K562 (cell line): Measurements from ENCODE around the gene KHDC3L.

Experiments
- ATF7 ChIP-seq: fragments of 450-650 bp; IDR thresholded peaks from 2 replicates; pipeline ENCODE4 v1.7.1; 2014; ENCODE audit warnings: mild to moderate bottlenecking, moderate library complexity
- BMI1 ChIP-seq: fragments of 150-350 bp; IDR thresholded peaks from 2 replicates; pipeline ENCODE4 v1.6.1; 2014; ENCODE audit warnings: low read length
- EGR1 ChIP-seq: fragments of 450-650 bp; conservative IDR thresholded peaks from 2 replicates; pipeline ENCODE4 v1.6.1; 2017; ENCODE audit warnings: mild to moderate bottlenecking
- EP300 ChIP-seq: IDR thresholded peaks from 2 replicates; pipeline ENCODE4 v1.6.1; 2012; ENCODE audit warnings: low read length, improper control_type of control experiment
- ESRRA ChIP-seq: fragments of 450-650 bp; IDR thresholded peaks from 2 replicates; pipeline ENCODE4 v1.6.1; 2014; ENCODE audit warnings: low read depth, mild to moderate bottlenecking, moderate library complexity, borderline replicate concordance
- KLF16 ChIP-seq: IDR thresholded peaks from 2 replicates; pipeline ENCODE4 v1.6.1; 2016; ENCODE audit warnings: antibody characterized with exemption
- RFX7 ChIP-seq: fragments of 250-450 bp; sonication (Bioruptor Pico); IDR thresholded peaks from 2 replicates; pipeline ENCODE4 v1.5.1; 2021; ENCODE audit warnings: mild to moderate bottlenecking
- SP1 ChIP-seq: sonication (generic); formaldehyde crosslinking; IDR thresholded peaks from 2 replicates; pipeline ENCODE4 v1.8.1; 2022; ENCODE audit warnings: mild to moderate bottlenecking, missing genetic modification reagents
- ZZZ3 ChIP-seq: fragments of 450-650 bp; IDR thresholded peaks from 2 replicates; pipeline ENCODE4 v1.6.1; 2016; ENCODE audit warnings: antibody characterized with exemption, mild to moderate bottlenecking, moderate library complexity
- TF ChIP-seq, protein P1 (sequence below): sonication (generic); formaldehyde crosslinking; IDR thresholded peaks from 2 replicates; pipeline ENCODE4 v1.8.0; 2022; ENCODE audit warnings: mild to moderate bottlenecking, missing genetic modification reagents
- TF ChIP-seq, protein P2 (sequence below): sonication (generic); formaldehyde crosslinking; IDR thresholded peaks from 2 replicates; pipeline ENCODE4 v1.8.1; 2023; ENCODE audit warnings: mild to moderate bottlenecking, missing genetic modification reagents
- TF ChIP-seq, protein P3 (sequence below), 3 experiments: IDR thresholded peaks in 2 of 3; conservative IDR thresholded peaks in 1 of 3; 2 replicates each; pipeline ENCODE4 v1.5.1; 2011 to 2012; ENCODE audit warnings: low read length in 3 of 3, mild to moderate bottlenecking in 3 of 3, control low read depth in 2 of 3, improper control_type of control experiment in 1 of 3, inconsistent platforms in 1 of 3, low read depth in 1 of 3, mixed read lengths in 1 of 3, moderate library complexity in 1 of 3; ENCODE audit not compliant: insufficient read depth in 2 of 3

DNA sequence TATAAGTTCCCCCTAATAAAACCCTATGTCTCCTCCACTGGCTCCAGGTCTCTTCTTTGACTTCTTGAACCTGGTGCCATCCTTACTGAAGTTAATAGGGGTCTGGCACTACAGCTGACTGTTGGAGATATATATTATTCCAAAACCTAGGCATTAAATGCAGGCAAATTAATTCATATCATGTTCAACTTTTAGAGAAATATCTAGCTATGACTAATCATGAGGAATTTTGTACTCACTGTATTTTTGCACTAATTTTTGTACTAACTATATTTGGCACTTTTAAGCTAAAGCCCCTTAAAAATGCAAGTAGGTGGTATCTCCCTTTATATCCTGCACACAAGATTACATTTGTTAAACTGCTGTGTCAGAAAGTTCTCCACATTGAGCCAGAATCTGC lies 19.3 kb upstream of the KHDC3L start:
- TF ChIP-seq, protein P1, sequence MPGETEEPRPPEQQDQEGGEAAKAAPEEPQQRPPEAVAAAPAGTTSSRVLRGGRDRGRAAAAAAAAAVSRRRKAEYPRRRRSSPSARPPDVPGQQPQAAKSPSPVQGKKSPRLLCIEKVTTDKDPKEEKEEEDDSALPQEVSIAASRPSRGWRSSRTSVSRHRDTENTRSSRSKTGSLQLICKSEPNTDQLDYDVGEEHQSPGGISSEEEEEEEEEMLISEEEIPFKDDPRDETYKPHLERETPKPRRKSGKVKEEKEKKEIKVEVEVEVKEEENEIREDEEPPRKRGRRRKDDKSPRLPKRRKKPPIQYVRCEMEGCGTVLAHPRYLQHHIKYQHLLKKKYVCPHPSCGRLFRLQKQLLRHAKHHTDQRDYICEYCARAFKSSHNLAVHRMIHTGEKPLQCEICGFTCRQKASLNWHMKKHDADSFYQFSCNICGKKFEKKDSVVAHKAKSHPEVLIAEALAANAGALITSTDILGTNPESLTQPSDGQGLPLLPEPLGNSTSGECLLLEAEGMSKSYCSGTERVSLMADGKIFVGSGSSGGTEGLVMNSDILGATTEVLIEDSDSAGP (CRISPR knock-in tag) = no peak
- TF ChIP-seq BMI1 (no peak), KLF16 (no peak), EGR1 (no peak), RFX7 (no peak), ZZZ3 (no peak), SP1 (CRISPR knock-in tag) (no peak), ATF7 (no peak), ESRRA (no peak), EP300 (no peak)
- TF ChIP-seq, protein P2, sequence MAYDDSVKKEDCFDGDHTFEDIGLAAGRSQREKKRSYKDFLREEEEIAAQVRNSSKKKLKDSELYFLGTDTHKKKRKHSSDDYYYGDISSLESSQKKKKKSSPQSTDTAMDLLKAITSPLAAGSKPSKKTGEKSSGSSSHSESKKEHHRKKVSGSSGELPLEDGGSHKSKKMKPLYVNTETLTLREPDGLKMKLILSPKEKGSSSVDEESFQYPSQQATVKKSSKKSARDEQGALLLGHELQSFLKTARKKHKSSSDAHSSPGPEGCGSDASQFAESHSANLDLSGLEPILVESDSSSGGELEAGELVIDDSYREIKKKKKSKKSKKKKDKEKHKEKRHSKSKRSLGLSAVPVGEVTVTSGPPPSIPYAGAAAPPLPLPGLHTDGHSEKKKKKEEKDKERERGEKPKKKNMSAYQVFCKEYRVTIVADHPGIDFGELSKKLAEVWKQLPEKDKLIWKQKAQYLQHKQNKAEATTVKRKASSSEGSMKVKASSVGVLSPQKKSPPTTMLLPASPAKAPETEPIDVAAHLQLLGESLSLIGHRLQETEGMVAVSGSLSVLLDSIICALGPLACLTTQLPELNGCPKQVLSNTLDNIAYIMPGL = no peak
- TF ChIP-seq, protein P3, sequence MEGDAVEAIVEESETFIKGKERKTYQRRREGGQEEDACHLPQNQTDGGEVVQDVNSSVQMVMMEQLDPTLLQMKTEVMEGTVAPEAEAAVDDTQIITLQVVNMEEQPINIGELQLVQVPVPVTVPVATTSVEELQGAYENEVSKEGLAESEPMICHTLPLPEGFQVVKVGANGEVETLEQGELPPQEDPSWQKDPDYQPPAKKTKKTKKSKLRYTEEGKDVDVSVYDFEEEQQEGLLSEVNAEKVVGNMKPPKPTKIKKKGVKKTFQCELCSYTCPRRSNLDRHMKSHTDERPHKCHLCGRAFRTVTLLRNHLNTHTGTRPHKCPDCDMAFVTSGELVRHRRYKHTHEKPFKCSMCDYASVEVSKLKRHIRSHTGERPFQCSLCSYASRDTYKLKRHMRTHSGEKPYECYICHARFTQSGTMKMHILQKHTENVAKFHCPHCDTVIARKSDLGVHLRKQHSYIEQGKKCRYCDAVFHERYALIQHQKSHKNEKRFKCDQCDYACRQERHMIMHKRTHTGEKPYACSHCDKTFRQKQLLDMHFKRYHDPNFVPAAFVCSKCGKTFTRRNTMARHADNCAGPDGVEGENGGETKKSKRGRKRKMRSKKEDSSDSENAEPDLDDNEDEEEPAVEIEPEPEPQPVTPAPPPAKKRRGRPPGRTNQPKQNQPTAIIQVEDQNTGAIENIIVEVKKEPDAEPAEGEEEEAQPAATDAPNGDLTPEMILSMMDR (IDR thresholded peaks at IDR 0.05 in 2 of 3, conservative IDR thresholded peaks at IDR 0.05 in 1 of 3; ENCODE audit: insufficient read depth in 2 of 3, low read depth in 1 of 3, low read length in 3 of 3) = no peak
